Hematopoietic multipotent progenitor cell treated with erythropoietin and hydrocortisone succinate and interleukin-3 and kit ligand, for 8 days (in vitro differentiated cells): Measurements from ENCODE around the gene CCM2.

Experiments
- DNase-seq: peaks from one replicate; pipeline ENCODE4 v3.0.0-alpha.2; 2015

The CCM2 gene

GRCh38 chr7:45037876-45038275 lies 37.9 kb downstream of the CCM2 start:
- DNase-seq, result no peak

- DNase-seq, result no peak
Measured at GRCh38 chr7:45039106-45039505, 39.1 kb downstream of the CCM2 start.

DNA sequence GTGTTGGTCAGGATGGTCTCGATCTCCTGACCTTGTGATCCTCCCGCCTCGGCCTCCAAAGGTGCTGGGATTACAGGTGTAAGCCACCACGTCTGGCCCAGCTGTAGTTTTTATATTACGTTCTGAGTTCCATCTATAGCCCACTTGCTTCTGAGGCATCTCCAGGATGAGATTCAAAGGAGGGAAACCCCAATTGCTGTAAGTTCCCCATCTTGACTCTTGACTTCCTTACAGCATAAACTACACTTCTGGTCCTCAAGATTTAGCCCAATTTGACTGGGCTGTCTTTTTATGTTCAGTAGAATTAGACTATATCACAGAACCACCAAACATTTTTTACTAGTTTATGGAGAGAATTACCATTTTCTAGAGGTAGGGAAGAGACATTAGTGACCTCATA lies 44.3 kb downstream of the CCM2 start:
- no peak for DNase-seq

- DNase-seq, result no peak
Measured at GRCh38 chr7:45048748-45049147, 48.7 kb downstream of the CCM2 start.

DNA sequence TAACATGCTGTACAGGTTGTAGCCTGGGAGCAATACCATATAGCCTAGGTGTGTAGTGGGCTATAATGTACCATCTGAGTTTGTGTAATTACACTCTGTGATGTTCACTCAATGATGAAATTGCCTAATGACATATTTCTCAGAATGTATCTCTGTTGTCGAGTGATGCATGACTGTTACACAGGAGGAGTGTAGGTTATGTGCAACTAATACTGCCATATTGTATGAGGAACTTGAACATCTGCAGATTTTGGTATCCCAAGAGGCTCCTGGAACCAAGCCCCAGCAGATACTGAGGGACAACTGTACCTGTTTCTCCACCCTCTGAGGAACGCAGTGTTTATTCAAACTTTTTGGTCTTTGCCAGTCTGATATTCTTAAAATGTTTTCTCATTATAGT lies 50.2 kb downstream of the CCM2 start:
- no peak for DNase-seq

DNA sequence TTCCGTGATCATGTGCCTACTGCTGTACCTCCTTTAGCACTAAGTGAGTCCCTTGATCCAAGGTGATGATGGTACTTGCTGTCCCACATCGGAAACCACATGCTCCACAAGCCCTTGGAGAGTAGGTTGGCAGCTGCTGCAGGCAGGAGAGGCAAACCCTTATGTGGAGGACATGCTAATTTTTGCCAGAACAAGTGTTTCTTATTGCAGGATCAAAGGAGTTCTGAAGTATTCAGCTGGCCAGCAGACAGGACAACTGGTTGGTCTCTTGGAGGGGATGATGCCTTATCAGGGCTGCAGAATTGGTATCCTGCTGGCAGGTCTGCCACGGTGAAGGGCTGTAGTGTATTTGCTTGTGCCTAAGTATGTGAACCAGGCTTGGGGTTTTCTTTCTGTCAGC lies 52.0 kb downstream of the CCM2 start:
- DNase-seq, result no peak

DNA sequence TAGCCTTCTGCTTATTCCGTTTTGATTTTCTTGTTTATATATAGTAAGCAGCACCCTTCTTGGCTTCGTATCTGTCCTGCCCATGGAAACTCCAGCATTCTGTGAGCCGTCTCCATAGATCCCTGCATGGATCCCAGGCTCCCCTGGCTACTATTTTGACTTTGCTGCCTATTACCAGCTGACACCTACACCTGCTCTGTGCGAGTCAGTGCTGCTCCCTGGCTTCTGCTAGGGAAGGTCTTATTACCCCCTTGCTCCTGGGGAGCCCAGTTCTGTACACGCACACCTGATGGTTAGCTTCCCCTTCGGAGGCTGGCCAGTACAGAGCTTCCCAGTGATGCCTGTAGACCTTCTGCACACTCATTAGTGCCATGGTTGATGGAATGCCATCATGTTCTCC lies 53.4 kb downstream of the CCM2 start:
- no peak for DNase-seq

DNA sequence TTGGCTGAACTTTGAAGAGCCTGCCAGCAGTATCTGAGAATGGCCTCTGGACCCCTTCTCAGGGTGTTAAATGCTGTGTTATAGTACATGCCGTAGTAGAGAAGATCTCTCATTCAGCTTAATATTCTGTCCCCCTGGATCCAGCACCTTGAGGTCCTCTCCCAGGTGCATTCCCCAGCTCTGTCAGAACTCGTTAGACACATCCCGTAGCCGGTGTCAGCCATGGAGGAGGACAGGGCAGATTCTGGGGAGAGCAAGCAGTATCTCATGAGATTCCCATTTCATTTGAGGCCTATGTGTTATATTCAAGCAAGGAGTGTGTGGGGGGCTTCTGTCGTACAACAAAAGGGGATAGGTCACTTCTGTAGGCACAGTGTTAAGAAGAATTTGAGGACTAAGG lies 53.9 kb downstream of the CCM2 start:
- DNase-seq, result no peak

DNA sequence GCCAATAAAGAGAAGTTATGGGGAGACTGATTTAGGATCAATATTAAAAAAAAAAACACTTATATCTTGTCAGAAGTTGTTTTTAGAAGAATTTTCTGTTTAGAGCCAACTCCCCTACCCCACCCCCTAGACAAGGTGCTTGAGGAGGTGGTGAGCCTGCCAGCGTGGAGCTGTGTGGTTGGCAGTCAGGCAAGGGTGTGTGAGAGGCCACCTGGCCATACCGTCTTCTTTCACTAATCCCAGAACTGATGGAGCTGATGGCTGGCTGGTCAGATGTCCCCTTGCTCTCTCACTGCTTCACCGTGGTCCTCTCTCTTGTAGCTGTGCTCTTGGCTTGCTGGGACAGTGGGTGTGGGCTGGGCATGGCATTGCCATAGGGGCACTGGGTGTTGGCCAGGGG lies 54.4 kb downstream of the CCM2 start:
- DNase-seq, result no peak

- no peak for DNase-seq
Measured at GRCh38 chr7:45055016-45055415, 55.0 kb downstream of the CCM2 start.

DNA sequence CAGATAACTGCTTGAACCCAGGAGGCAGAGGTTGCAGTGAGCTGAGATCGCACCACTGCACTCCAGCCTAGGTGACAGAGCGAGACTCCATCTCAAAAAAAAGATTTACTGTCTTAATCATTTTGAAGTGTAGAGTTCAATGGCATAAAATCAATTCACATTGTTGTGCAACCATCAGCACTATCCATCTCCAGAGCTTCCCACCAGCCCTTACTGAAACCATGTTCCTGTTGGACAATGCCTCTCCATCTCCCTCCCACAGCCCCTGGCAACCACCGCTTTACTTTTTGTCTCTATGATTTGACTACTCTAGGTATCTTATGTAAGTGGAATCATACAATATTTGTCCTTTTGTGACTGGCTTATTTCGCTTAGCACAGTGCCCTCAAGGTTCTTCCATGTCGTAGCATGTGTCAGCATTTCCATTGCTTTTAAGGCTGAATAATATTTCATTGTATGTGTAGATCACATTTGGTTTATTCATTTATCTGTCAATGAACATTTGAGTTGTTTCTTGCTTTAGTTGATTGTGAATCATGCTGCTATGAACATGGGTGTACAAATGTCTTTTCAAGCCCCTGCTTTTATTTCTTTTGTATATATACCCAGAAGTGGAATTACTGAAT lies 55.7 kb downstream of the CCM2 start:
- no peak for DNase-seq

GRCh38 chr7:45057878-45058277 lies 57.9 kb downstream of the CCM2 start:
- DNase-seq, result no peak

DNA sequence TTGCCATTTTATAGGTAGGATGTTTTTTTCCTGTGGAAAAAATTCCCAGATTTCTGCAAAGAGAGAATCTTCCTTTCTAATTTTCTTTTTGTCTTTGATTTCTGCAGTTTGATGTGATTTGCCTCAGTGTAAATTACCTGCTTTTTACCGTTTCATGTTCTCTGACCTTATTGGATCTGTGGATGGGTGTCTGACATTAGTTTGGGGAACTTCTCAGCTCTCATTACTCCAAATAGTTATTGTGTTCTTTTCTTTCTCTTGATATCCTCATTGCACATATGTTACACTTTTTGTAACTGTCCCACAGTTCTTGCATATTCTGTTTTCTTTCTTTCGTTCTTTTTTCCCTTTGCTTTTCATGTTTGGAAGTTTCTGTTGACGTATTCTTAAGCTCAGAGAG lies 60.3 kb downstream of the CCM2 start:
- no peak for DNase-seq

- DNase-seq, result no peak
Measured at GRCh38 chr7:45061352-45061751, 61.4 kb downstream of the CCM2 start.

- no peak for DNase-seq
Measured at GRCh38 chr7:45061806-45062425, 61.9 kb downstream of the CCM2 start.

GRCh38 chr7:45064047-45064725 lies 64.2 kb downstream of the CCM2 start:
- no peak for DNase-seq

DNA sequence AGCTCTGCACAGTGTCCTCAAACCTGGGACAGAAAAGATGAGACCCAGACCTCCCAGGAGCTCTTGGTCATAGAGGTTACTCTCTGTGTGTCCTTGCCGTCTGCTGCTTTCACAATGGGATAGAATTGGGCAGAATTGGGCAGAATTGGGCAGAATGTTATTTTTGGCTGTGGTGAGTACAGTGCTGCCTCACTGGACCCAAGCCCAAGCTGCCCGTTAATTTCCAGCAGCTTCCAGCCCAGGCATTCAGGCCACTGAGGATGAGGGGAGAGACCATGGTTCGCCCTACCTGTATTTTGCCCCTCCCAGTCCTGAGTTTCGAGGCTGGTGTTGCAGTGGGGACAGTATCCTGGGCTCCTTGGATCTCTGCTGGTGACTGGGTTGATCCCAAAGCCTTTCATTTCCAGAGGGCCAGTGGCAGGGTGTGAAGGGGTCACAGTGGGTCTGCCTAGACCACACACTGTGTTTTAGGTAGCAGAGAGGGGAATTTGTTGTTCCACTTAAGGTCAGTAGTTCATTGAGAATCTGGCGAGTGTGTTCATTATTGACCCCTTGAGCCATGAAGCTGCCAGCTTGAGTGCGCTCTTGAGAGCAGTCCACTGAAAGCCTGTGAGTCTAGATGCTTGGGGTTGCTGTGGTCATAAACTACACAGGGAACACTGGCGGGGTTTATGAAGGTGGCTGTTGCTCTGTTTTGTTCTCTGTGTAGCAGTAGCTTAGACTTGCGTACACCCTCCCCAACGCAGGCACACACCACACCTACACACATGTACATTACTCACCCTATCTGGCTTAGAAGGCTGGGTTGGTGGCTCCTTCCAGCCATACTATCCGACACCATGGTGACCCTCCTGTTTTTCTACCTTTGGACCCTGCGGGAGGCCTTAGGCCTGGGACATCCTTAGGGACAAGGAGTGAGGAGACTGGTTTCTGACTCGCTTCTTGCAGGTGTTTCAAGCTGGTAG lies 65.3 kb downstream of the CCM2 start:
- DNase-seq, result no peak

- no peak for DNase-seq
Measured at GRCh38 chr7:45066409-45066808, 66.4 kb downstream of the CCM2 start.

DNA sequence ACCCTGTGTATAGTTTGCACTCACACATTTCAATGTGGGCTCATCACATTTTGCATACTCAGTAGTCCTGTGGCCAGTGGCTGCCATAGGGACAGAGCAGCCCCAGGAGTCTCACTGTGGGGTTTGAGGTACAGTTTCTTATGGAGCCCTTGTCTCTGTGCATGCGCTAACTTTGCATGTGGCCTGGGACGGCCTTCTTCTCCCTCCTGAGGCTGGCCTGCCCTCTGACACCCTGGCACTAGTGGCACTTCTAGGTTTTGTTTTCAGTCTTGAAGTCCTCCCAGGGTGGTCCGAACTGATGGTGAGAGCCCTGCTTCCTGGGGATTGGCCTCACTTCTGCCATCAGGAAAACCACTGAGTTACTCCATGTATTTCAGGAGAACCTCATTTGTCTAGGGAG lies 67.6 kb downstream of the CCM2 start:
- no peak for DNase-seq

DNA sequence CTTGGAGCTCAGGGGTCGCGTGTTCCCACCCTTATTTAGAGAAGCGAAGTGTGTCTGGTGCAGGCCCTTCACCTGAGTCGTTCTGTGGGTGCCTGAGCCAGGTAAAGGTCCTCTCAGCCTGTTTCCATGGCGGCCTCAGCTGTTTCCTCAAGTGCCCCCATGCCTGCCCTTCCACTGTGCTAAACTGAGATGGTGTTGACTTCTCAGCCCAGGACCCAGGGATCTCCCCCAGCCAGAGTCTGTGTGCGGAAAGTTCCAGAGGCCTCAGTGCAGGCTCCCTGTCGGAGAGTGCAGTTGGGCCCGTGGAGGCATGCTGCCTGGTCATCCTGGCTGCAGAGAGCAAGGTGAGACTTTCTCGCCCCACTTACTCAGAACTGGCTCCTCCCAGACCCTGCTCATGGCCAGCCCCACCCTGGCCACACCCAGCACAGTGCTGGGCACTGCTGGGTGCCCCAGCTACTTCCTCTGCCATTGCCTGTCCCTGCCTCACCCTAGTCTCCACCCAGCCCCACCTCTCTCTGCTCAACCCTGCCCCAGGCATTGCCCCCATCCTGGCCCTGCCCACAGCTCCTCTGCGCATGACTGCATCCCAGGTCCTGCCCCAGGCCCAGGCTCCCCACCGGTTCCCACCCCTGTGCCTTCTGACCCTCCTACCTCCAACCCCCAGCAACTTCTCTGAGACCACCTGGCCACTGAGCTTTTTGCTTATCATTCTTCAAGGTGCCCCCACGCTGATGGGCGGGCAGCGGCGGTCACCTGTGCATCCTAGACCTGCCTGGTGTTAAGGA lies 68.4 kb downstream of the CCM2 start:
- peak; percentile 63 for DNase-seq

- no peak for DNase-seq
Measured at GRCh38 chr7:45069444-45070253, 69.6 kb downstream of the CCM2 start.

DNA sequence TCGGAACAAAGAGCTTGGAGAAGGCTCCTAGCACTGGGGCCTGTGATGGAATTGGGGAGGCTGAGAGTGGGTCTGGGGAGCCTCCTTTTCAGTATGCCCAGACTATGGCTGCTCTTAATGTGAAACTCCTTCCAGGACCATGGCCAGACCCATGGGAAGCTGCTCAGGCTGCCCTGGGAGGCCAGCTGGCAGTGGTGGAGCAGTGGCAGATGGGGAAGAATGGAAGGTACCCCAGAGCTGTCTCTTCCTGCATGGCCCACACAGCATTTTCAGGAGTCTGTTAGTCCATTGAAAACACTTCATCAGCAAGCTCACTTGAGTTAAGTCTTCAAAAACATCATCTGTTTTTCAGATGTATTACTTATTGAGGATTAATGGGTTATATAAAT lies 70.2 kb downstream of the CCM2 start:
- no peak for DNase-seq
